GM21619 (cell line): Measurements from ENCODE around the gene ZNF689.
"Not testable (repeated sequence)": the region's sequence is repeated elsewhere in the genome, so short reads cannot be mapped to it uniquely, and the experiment has no call there.

Source experiments
- ATAC-seq: cut with Tn5 transposase; IDR thresholded peaks from one replicate; pipeline ENCODE4 v1.9.1; 2021; ENCODE audit not compliant: unreplicated experiment

The ZNF689 gene

DNA sequence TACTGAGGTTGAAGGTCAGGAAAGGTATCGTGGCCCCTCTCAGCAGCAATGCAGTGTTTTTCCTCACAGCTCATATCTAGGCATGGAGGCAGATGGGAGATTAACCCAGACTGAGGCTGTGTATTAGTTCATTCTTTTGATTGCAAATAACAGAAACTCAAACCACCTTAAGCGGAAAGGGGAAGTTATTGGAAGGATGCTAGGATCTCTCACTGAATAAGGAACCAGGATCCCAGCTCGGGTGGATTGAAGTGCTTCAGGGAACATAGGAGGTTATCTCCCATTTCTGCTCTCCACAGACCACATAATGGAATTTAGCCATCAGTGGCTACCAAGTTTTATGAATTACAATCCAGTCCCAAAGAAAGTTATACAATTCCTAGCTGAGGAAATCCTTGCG, 8.2 kb downstream of the ZNF689 start:
- no peak for ATAC-seq

DNA sequence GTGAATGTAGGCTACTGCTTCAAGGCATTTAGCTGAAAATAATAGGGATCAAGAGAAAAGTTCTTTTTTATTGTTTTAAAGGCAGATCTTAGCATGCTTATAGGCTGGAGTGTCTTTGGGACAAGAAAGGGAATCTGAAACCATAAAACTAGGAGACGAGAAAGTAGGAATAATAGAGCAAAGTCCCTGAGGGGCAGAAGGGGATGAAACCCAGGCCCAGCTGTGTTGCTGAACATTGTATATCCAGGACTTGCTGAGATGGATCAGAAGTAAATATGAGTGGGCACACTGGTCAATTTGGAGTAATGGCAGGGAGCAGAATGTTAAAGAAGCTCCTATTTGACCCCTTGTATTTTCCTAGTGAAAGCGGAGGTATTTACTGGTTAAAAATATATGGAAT, 9.3 kb downstream of the ZNF689 start:
- no peak for ATAC-seq

DNA sequence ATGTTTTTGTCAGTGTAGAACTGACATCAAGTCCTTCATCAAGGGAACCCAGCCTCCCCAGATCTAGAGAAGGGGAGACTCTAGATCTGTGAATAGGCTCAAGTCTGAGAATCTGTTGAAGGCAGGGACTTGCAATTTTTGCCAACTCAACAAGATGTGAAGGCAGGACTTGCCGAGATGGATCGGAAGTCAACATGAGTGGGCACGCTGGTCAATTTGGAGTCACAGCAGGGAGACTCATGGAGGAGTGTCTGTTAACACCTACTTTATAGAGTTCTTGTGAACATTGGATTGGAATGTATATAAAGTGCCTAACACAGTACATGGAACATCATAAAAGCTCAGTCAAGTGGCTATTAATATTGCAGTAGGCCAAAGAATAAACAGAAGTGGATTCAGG, 10.0 kb downstream of the ZNF689 start:
- ATAC-seq: no peak

DNA sequence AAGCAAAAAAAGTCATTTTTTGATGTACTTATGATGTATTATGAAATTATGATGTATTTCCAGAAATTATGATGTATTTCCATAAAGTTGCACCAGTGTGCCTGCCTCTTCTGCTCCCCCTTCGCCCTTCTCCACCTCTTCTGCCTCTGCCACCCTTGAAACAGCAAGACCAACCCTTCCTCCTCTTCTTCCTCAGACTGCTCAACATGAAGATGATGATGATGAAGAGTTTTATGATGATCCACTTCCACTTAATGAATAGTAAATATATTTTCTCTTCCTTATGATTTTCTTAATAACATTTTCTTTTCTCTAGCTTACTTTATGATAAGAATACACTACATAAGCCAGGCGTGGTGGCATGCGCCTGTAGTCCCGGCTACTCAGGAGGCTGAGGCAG, 17.3 kb downstream of the ZNF689 start:
- no peak for ATAC-seq

DNA sequence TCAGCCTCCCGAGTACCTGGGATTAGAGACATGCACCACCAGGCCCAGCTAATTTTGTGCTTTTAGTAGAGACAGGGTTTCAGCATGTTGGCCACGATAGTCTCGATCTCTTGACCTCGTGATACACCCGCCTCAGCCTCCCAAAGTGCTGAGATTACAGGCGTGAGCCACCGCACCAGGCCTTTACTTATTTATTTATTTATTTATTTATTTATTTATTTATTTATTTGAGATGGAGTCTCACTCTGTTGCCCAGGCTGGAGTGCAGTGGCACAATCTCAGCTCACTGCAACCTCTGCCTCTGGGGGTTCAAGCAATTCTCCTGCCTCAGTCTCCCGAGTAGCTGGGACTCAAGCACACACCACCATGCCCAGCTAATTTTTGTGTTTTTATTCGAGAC, 19.3 kb downstream of the ZNF689 start:
- ATAC-seq: not testable (repeated sequence)

DNA sequence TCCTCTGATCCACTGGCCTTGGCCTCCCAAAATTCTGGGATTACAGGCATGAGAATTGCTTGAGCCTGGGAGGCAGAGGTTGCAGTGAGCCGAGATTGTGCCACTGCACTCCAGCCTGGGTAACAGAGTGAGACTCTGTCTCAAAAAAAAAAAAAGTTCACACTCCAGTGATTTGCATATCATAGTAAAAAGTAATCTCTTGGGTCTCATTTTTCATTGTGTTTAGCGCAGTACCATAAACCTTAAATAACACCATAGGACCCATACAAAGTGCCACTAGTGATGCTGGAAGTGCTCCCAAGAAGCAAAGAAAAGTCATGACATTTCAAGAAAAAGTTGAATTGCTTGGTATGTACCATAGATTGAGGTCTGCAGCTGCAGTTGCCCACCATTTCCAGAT, 20.6 kb downstream of the ZNF689 start:
- ATAC-seq: not testable (repeated sequence)

DNA sequence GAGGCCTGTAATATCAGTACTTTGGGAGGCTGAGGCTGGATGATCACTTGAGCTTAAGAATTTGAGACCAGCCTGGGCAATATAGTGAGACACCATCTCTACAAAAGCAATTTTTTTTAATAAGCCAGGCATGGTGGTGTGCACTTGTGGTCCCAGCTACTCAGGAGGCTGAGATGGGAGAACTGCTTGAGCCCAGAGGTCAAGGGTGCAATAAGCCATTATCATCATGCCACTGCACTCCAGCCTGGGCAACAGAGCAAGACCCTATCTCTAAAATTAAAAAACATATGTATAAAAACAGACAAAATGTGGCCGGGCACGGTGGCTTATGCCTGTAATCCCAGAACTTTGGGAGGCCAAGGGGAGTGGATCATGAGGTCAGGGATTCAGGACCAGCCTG, 21.5 kb downstream of the ZNF689 start:
- ATAC-seq: no peak

DNA sequence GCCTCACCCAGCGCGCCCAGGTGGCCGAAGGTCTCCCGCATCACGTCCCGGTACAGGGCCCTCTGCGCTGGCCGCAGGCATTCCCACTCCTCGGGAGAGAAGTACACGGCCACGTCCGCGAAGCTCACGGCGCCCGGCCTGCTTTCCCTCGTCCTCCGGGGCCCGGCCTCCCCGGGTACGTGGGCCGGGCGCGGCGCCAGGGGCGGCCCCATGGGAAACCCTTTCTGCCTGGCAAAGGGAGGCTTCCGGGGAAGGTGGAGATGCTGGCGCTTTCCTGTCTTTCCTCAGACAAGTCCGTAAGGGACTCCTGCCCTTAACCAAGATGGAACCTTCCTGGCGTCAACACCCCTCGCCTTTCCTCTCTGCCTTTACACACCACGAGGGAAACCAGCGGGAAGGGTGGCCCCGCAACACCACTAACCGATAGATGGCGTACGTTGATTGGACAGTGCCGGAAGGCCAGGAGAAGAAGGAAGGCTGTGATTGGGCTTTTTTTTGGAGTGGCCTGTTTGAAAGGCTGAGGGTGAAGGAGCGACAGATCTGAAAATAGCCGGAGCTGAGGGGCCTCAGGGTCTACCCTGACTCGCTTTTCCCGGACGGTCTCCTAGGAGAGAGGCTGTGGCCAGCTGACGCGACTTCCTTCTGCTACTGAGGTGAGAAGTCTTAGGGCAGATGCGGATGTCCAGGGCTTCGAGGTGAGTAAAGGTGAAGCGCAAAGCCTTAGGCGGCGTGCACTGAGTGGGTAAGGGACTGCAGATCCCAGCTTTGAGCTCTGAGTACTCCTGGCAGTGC, 24.6 kb downstream of the ZNF689 start, which contains the start of gene ZNF785:
ZNF785 (minus strand) TSS at position 298 of the 792 bp plus-strand sequence; CDS start at position 212, 86 bp downstream.
- peak; percentile 85 for ATAC-seq

DNA sequence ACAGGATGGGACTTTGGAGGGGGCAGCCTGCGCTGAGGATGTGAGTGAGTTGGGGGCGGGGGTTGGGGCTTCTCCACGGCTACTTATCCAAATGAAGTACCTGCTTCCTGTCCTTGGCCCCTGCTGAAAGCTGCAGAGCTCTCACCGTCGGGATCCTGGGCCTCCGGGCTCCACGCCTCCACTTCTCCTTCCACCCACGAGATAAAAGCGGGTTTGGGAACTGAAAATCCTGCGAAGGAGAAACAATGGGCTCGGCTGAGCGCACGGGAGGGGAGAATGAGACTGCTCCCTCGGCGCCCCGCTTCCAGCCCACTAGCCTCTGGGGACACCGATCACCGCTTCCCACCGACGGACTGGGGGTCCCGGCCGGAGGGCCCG, 25.2 kb downstream of the ZNF689 start:
- ATAC-seq: peak; percentile 29

DNA sequence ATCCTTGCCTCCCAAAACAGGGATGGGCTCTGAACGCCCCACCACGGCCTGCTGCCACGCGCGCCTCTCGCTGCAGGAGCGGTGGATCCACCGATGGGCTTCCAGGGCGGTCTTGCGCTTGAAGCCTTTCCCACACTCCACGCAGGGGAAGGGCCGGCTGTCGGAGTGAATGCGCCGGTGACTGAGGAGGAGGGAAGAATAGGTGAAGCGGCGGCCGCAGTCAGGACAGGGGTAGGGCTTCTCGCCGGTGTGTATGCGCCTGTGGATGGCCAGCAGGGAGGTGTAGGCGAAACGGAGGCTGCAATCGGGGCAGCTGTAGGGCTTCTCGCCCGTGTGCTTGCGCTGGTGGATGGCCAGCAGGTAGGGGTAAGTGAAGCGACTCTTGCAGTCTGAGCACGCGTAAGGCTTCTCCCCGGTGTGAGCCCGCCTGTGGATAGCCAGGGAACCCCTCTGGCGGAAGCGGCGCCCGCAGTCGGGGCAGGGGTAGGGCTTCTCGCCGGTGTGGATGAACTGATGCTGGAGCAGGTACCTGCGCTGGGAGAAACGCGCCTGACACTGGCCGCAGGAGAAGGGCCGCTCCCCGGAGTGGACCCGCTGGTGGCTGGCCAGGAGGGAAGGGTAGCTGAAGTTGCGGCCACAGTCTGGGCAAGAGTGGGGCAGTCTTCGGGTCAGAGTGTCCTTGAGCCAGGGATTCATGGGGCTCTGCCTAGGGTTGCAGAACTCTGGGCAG, 27.4 kb downstream of the ZNF689 start:
- ATAC-seq: no peak

DNA sequence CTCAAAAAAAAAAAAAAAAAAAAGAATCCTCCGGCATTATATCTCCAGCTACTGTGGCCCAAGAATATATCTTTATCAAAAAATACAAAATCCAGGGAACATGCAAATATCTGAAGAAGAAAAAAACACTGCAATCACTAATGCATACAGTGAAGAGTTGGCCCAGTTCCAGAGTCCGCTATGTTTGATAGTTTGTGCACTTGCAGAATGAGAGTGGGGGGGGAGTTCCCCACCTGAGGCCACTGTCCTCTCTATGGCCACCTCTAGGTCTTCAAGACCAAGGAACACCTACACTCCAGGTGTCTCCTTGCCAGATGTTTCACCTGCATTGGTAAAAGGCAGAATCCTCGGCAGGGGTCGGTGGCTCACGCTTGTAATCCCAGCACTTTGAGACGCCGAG, 28.7 kb downstream of the ZNF689 start:
- no peak for ATAC-seq

DNA sequence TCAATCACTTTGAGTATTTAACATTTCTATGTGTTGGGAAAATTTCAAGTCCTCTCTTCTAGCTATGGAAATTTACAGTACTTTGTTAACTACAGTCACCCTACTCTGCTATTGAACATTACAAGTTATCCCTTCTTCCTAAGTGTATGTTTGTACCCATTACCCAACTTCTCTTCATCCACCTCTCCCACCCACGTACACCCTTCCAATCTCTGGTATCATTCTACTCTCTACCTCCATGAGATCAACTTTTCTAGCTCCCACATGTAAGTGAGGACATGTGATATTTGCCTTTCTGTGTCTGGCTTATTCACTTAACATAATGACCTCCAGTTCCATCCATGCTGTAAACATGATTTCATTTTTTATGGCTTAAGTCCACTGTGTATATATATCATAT, 35.5 kb downstream of the ZNF689 start:
- no peak for ATAC-seq

DNA sequence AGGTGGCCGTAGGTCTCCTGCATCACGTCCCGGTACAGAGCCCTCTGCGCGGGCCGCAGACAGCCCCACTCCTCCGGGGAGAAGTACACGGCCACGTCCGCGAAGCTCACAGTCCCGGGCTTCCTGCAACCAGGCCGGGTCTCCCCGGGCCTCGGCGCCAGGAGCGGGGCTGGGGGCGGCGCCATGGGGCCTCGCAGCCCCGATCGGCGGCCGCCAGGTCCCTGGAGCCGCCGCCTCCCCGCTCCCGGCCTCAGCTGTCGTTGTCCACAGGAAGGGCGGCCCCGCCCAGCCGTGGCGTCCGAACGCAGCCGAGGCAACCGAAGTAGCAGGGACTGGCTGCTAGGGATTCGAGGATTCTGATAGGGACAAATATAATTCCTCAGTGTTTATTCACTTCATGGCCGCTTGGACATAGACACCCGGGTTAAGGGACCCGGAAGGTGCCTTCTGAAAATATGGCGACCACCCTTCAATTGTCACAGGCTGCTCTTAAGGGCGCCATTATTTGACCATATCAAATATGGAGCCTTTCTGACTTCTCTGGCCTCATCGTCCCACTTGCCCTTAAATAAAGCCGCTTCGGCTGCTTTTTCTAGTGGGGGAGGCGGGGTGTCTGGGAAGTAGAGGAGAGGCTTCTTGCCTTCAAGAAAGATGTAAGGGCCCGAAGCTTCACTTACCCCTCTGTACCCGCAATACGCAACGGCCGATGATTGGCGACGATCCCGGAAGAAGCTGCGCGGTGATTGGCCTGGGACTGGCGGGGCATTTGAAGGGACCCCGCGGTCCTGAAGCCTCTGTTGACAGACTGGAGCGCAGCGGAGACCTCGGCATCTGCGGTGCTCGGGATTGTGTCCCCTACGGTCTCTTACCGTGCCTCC, 38.5 kb downstream of the ZNF689 start, which contains the start of gene ZNF688:
ZNF688 (minus strand) TSS at position 270 of the 878 bp plus-strand sequence; CDS start at position 185, 85 bp downstream.
- ATAC-seq: peak; percentile 70

DNA sequence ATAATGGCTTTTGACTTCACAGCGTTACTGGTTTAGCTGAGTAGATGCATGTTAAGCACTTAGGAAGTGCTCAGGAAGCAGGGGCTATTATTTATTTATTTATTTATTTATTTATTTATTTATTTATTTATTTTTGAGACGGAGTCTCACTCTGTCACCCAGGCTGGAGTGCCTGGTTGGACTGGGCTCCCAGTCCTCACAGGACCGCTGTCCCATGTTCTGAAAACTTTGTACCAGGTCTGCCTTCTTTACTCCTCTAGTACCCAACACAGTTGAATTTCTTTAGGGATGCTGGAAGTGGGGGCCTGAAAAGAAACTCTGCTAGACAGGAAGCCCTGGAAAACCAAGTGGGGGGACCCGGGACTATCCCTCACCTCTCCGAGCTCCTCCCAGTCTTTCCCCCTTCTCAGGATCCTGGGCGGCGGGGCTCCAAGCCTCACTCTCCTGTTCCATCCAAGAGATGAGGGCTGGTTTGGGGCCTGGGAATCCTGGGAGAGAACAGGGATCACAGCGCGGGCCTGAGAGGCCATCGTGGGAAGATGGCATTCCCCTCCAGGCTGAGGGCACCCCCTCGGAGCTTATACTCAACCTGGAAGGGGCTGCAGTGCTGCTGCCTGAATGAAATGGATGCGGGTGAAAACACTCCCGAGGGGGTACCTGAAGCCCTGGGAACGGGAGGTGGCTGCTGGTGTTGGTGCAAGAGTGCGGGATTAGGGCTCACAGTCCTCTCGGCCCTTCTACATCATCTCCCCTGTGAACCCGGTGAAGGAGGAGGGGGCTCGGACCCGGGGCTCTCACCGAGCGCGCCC, 39.3 kb downstream of the ZNF689 start:
- ATAC-seq: no peak

DNA sequence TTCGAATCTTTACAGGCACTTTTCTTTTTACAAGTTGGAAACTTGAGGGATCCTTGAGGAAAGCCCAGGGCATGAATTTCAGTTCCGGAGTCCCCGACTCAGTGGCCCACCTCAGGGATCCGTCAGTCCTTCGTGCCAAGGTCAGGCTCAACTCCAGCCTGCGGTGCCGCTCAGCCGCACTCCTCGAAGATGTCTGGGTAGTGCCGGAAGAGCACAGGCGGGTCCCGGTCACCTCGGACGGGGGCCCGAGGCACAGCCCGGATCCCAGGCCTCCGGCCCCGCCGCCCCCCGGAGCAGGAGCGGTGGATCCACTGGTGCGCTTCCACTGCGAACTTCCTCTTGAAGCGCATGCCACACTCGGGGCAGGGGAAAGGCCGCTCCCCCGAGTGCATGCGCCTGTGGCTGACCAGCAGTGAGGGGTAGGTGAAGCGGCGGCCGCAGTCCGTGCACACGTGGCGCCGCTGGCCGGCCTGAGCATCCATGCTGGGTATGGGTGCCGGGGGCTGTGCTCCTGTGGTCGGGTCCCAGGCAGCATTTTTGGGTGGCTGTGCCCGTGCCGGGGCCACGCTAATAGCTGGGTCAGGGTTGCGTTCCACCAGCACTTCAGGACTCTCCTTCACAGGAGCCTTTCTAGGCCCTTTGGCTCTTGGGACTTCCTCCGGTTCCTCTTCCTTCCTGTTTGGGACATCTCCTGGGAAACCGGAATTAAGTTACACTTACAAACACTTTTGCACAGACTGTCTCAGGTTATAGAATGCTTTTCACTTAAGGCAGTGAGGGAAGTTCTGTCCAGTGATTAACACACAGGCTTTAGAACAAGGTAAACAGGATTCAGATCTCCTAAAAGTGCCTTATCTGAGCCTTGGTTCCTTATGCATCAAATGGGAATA, 40.2 kb downstream of the ZNF689 start:
- no peak for ATAC-seq

DNA sequence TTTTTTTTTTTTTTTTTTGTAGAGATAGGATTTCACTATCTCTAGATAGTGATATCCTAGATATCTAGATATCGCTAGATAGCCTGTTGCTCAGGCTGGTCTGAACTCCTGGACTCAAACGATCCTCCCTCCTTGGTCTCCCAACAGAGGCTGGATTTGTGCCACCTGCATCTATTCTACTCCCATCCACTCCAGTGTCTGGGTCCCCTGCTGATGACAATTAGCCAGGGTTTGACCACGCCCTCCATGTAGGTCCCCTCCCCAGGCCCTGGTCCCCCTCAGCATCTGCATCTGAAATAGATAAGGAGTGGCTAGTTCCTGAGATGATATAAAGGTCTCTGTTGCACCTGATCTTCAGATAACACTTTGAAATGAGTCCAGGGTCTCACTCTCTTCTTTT, 40.9 kb downstream of the ZNF689 start:
- no peak for ATAC-seq

DNA sequence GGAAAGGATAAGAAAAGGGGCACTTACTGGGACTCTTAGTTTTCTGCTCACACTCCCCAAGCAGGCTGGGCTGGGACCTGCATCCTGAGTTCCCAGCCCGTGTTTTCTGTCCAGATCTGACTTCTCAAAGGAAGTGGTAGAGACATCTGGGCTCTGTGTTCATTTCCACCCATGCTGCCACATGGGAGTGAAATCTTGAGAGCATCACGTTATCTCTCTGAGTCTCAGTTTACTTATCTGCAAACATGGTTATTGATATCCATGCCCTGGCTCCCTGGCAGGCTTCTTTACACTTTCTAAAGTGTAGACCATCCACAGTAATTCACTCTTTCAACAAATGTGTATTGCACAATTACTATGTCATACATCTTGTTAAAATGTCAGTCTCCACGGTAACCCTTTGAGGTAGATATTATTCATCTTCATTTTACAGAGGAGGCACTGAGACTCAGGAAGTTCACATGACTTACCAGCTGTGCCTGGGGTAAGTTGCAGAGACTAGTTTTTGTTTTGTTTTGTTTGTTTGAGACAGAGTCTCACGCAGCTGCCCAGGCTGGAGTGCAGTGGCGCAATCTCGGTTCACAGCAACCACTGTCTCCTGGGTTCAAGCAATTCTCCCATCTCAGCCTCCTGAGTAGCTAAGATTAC, 42.1 kb downstream of the ZNF689 start:
- peak; percentile 46 for ATAC-seq

DNA sequence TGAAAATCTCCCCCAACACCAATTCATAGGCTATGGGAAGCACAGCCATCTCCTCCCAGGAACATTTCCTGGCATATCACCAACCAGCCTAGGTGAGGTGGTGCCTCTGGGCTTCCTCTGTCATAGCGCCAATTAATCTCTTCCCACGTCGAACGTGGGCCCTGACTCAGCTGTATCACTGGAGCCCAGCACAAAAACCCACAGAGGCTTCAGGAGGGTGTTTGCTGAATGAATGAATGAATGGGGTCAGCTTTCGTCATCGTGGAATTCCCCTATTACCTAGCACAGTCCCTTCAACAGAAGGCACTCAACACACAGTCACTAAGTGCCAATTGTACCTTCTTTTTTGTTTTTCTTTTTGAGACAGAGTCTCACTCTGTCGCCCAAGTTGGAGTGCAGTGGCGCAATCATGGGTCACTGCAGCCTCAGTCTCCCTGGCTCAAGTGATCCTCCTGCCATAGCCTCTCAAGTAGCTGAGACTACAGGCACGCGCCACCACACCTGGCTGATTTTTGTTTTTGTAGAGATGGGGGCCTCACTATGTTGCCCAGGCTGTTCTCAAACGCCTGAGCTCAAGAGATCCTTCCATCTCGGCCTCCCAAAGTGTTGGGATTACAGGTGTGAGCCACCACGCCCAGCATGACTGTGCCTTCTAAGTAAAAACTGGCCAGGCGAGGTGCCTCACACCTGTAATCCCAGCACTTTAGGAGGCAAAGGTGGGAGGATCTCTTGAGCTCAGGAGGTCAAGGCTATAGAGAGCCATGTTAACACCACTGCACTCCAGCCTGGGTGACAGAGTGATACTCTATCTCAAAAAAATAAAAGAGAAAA, 42.8 kb downstream of the ZNF689 start:
- ATAC-seq: no peak
